Stimulated activated CD8-positive, alpha-beta memory T cell treated with anti-CD3 and anti-CD28 coated beads, Interleukin-12 subunit alpha, Interleukin-12 subunit beta, amount 100 ng/mL, for 24 hours (primary cell): ENCODE measurements around the gene TMEM30A.
A peak's percentile ranks its signal among the peaks of the same experiment; 100 is the strongest.

Source experiments
- DNase-seq: peaks from one replicate; pipeline ENCODE4 v3.0.0-alpha.2; 2020; ENCODE audit errors: extremely low read depth

TMEM30A gene

DNA sequence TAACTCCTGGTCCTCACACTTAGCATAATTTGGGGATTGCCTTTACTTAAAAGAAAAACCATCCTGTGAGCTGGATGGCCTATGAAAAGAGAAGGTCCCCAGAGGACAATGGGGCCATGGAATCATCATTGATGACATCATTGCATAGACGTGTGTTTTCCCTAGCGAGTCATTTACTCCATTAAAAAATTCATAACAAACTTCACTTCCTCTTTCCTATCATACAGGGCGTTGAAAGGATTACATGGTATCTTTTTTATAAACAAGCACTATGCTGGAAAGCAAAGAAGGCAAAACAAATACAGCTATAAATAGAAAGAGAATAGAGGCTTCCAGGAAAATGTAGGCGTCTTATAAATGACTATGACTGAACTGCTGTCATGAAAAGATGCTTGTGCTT is 67.4 kb downstream of the TMEM30A start:
- DNase-seq: no peak

DNA sequence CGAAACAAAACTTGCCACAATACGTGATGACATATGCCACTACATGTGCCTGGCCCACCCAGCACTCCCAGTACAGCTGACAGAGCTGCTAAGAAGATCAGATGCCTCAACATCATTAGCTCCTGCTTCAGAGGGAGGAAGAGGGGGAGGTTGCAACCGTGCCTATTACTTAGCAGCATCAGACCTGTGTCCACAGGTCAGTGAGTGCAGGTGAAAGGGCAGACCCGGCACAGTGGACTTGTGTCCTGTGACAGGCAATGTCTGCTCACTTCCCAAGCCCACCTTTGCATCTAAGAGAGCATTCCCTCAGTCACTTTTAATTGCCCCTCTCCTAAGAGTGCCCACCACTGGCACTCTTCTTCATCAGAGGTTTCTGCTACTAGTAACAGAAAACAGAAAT is 69.3 kb downstream of the TMEM30A start:
- DNase-seq: no peak

DNA sequence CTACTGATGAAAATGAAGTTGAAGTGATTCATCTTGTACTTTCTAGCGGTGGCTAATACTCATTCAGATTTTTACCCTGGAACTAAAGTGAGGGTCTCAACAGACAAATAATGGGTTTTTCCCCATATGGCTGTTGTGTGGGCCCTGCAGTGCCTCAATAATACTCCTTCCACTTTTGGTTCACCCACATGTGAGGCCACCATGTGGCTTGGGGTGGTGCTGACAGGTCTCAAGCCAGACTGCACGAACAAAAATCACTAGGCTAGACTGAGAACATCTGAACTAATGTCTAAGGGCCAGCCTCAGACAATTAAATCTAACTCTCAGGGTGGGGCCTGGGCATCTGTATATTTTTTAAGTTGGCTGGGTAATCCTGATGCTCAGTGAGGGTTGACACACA is 70.9 kb downstream of the TMEM30A start:
- DNase-seq: no peak

DNA sequence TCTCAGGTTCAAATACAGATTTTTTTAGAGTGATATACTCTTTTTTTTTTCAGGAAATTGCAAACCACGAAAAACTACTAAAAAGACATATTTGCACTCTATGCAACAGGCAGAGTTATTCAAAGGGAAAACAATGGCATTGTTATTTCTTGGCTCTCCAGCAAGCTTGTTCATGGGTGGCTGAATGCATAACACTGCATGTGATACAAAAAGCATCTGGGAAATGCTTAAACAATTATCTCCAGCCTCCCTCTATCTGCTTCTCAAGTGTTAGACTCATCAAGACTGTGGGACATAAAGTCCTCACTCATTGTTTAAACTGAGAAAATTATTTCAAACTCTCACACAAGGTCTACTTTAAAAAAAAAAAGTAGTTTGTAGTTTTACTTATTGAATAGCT is 71.5 kb downstream of the TMEM30A start:
- no peak for DNase-seq

DNA sequence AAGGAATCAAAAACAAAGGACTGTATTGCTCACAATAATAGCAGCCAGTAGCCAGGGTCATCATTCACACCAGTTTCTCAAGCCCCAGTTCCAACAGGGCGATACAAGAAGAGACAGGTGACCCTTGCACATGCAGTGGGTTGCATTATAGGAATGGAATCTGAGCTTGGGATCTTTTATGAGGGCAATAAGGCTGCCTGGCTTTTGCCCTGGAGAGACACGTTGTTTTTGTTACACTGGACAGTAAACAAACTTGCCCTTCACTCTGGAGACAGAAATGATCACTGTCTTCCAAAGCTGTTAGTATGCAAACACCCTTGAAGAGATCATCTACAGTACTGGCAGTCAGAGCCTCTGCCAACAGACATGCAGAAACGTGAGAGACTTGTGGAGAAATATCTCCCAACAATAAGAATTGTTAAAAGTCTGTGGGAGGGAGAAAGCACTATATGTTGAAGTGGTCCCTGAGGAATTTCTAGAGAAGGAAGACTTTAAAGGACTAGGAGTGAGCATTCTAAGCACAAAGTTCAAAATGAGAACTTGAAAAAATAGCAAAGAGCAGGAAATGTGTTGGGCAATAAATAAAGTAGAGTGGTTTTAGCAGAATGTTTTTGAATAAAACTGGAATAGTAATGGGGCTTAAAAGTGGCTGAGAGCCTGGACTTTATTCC is 72.5 kb downstream of the TMEM30A start:
- no peak for DNase-seq

DNA sequence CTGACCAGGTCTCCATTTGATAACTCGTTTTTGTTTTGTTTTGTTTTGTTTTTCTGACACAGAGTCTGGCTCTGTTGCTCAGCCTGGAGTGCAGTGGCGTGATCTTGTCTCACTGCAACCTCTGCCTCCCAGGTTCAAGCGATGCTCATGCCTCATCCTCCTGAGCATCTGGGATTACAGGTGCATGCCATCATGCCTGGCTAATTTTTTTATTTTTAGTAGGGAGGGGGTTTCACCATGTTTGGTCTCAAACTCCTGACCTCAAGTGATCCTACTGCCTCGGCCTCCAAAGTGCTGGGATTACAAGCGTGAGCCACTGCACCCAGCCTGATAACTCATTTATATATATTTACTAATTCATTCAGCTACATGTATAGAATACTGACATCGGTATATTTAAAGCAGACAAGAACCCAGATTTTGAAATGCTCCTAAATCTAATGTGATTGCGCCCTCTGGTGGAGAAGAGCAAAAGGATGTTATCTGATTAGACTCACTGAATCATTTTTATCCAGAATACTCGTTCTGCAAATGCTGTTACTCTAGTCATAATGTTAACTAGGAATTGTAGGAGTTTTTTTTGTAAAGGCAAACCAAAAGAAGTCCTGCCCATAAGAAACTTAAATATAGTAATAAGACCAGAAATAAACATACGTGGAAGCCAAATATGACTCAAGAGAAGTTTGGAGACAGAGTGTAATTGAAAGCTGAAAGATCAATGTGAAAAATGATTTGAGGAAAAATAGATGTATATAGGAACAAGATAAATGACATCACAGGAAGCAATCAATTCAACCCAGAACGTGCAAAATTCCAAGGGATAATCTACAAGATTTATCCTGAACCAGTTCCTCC is 73.5 kb downstream of the TMEM30A start:
- no peak for DNase-seq

DNA sequence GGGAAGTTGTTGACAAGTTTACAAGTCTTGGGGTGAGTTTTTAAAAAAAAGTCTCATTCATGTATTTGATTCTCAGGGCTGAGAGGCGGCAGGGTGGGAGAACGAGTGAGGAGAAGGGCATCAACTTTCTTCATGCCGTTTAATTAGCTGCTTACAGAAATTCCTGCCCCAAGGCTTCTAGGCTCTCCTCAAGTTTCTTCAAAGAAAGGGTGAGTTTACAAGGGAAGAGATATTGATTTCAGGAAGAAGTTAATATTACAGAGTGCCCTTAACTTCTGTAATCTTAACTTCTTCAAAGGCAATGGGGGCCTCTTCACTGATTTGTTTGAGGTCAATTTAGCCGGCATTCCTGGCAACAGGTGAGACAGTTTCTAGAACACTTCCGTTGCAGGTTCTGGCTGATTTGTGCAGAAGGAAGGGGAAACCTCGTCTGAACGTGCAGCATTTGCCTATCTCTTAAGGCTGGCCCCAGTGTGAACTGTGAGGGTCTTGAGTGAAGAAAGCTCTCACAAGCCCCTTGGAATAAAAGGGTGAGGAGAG is 75.3 kb downstream of the TMEM30A start:
- DNase-seq: no peak

DNA sequence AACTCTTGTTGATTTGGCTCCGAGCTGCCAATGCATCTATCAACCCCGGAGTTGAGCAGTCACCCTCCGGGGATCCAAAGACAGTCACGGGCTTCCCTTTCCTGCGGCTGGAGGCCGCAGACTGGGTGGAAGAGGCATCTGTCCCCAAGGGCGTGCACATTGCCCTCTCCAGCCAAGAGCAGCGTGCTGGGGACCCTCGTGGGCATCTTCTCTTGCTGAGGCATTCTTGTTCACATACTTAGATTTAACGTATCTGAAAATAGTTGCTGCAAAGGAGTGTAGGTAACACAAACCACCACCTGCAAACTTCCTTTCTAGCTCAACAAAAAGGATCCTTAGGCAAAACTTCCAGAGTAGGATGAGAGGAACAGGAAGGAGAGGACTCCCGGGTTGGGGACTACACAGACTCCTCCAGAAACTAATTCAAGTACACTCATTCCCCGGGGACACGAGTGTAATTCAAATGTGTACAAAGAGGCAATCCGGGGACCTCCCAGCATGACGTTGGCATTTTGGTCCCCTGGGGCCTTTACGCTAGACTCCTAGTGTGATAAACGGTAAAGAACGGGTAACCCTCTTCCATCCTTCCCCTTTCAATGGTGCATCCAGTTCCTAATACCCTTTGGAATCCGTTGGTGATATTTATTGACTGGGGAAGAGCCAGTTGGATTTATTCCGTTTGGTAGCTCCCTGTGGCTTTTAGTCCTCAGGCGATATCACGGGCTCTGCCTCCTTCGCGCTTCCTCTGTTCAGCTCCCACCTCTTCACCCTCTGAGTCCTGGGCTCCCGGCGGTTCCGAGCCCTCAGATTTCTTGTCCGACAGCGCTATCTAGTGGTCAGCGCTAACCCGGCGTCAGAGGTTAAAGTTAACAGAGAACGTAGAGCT is 76.1 kb downstream of the TMEM30A start:
- peak; percentile 48 for DNase-seq

DNA sequence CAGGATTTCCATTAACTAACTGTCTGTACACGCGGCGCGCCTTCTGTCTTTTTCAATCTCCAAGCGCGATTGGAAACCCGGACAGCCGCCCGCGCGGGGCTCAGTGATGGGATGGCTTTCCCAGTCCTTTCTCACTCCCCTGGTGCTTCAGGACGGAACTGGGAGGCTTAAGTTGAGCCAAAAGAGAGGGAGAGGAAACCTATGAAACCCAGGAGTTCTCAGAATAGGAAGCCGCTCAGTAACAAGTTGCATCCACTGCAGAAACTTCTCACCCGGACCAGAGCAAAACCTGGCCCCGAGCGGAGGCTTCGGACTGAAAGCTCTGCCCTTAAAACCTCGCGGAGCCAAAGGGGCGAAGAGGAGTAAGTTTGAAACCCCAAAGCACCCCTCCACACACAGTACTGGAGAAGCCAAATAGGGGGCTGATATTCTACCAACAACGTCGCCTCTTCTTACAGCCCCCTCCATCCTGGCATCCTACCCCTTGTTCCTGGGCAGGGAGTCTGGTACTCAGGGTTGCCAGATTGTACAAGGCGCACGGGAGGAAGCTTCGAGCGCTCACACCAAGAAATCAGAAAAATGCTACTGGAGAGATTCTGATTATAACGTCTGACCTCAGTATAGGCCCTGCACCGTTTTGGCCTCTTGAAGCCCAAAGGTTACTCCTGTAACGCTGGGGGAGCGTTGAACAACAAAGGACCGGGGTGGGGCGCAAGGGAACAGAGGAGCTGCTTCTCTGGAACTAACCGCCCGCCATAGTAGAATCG is 77.8 kb downstream of the TMEM30A start:
- DNase-seq: no peak

DNA sequence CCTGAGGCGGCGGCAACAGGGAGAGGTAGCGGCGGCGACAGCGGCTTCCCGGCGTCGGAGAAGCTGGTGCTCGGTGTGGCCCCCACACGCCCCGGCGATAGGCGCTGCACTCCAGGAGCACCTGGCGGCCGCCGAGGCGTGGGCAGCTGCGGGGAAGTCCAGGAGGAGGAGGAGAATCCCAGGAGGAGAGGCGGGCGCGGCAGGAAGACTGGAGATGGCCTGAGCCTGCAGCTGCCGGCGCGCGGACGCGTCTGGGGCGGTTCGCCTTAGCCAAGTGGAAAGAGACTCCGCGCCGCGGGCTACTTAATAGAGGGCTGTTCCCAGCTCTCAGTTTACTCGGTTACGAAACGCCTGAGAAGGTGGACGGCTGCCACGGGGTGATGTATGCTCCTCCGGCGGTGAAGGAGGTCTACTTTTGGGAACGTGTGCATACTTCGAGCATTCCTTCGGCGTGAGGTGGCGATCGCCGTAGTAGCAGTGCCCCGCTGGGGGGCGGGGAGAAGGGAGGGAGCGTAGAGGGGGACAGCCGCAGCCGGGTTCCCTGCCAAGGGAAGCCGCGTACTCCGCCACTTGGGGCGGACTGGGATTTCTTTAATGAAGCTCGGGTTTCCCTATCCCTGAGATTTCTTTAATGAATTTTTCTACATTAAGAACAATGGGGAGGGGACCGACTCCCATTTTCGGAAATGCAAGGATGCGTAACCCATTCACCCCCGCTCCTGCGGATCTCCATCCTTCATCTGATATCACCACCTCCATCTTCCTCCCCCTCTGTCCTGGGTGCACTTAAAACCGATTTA is 78.6 kb downstream of the TMEM30A start, which contains the start of gene COL12A1:
Gene COL12A1, minus strand, starts transcription at position 278 of the 800 bp plus-strand sequence. CDS start 3,261 bp downstream, outside the sequence.
- DNase-seq: no peak

DNA sequence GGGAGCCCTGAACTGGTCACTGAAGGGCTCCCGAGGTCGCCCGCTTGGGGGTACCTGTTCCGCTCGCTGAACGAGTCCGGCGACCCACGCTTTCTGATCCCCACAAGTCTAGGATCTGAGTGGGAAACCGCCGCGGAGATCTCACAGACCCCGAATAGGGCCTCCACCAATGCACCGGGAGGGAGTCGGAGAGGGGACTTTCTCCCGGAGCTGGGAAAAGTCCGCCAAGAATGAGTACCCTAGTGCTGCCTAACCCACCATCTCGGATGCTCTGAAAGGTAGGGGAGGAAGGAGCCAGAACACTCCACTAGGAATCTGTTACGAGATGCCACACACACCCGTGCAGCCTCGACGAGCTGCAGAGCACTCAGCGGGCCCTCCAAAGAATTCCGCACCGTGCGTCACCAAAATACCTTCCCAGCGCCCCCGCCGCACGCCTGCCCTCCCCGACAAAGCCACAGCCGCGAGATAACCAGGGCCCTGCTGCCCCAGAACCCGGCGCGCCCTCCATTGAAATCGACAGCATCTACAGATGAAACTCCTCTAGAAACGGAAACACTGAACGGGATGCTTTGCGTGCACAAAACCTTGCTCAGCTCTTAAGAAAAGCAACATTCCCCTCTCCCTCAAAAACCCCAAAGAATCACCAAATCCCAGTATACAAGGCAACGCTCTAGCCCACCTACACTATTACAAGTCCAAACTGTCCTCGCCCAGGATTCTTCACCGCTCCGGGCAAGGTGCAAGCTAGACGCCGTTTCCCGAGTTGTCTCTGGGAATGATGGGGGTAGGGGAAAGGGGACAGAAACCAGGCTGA is 79.4 kb downstream of the TMEM30A start:
- DNase-seq: no peak

DNA sequence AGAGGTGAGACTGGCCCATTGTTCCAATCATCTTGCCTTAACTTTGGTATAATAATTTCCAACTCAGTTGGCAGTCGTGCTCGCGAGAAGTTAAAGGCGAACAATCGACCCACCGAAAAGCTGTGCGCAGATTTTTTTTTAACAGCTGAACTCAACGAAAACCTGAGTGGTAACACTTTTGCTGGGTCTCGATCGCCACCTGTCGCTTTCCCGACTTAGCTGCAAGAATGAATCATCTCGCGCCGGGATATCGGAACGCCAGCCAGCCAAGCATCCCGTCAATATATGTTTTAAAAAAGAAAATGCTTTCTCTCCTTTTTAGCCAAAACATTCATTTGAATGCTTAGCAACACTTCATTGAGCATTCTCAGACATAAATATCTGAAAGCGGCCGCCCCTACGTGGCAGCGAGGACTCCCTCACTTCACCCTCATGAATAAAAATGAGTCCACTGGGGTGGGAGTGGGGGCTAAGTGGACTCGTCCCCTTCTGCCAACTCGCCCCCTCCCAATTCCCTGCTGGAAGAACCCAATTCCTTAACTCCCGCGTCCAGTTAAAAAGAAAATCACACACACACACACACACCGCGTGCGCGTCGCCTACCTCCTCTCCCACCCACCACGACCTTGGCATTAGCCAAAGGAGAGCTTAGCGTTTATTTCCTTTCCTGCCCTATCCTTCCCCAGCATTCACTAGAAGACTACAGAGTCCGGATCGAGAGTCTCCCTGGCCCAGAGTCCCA is 80.2 kb downstream of the TMEM30A start:
- no peak for DNase-seq

DNA sequence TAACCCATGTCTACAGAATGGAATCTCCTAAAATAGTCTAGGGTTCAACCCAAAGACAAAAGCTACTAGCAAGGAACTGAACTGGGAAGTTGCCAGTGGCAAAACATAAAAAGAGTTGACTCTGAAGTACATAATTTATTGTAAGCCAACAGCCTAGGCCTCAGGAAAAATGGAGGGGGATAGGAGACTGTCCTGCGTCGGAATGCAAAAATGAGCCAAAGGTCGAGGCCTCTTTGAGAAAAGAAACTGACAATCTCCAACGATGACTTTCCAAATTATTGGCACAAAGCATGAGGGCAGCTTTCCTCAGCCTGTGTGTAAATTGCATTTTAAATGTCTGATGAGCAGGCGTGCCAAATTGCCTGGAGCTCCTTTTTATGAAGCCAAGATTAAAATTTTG is 80.9 kb downstream of the TMEM30A start:
- no peak for DNase-seq
